Islet precursor cell (in vitro differentiated cells): Measurements from ENCODE around the gene RAB35.
A peak's percentile ranks its signal among the peaks of the same experiment; 100 is the strongest.

Source experiments
- DNase-seq: peaks from one replicate; pipeline ENCODE4 v3.0.0-alpha.2; 2018

The RAB35 gene

GRCh38 chr12:120116441-120116791, at the start of gene RAB35:
TSS of gene RAB35 (minus strand) at chr12:120116753. CDS start at chr12:120116650, 103 bp downstream.
- DNase-seq: no peak

- DNase-seq: no peak
Measured at GRCh38 chr12:120164293-120164692, 47.7 kb upstream of the RAB35 start.

GRCh38 chr12:120162763-120163162, 46.2 kb upstream of the RAB35 start:
- DNase-seq: no peak

- no peak for DNase-seq
Measured at GRCh38 chr12:120161852-120162251, 45.3 kb upstream of the RAB35 start.

GRCh38 chr12:120159509-120160237, 43.1 kb upstream of the RAB35 start:
- peak; percentile 50 for DNase-seq

- peak; percentile 43 for DNase-seq
Measured at GRCh38 chr12:120158351-120158750, 41.8 kb upstream of the RAB35 start.

GRCh38 chr12:120157678-120158077, 41.1 kb upstream of the RAB35 start:
- DNase-seq: peak; percentile 50

- DNase-seq: peak; percentile 47
Measured at GRCh38 chr12:120156315-120157259, 40.0 kb upstream of the RAB35 start.

- DNase-seq: no peak
Measured at GRCh38 chr12:120155072-120155471, 38.5 kb upstream of the RAB35 start.

- no peak for DNase-seq
Measured at GRCh38 chr12:120150919-120151525, 34.5 kb upstream of the RAB35 start.

- DNase-seq: no peak
Measured at GRCh38 chr12:120148011-120148410, 31.5 kb upstream of the RAB35 start.

- no peak for DNase-seq
Measured at GRCh38 chr12:120145164-120145563, 28.6 kb upstream of the RAB35 start.

- no peak for DNase-seq
Measured at GRCh38 chr12:120144215-120144614, 27.7 kb upstream of the RAB35 start.

GRCh38 chr12:120142231-120142877, 25.8 kb upstream of the RAB35 start:
- DNase-seq: no peak

- no peak for DNase-seq
Measured at GRCh38 chr12:120141336-120141735, 24.8 kb upstream of the RAB35 start.

- DNase-seq: no peak
Measured at GRCh38 chr12:120140603-120141002, 24.1 kb upstream of the RAB35 start.

GRCh38 chr12:120139958-120140357, 23.4 kb upstream of the RAB35 start:
- no peak for DNase-seq

- DNase-seq: no peak
Measured at GRCh38 chr12:120138366-120138765, 21.8 kb upstream of the RAB35 start.

- no peak for DNase-seq
Measured at GRCh38 chr12:120137833-120138232, 21.3 kb upstream of the RAB35 start.

GRCh38 chr12:120136093-120136770, 19.7 kb upstream of the RAB35 start:
- DNase-seq: peak; percentile 97

GRCh38 chr12:120134307-120134980, 17.9 kb upstream of the RAB35 start:
- DNase-seq: no peak

GRCh38 chr12:120132863-120133385, 16.4 kb upstream of the RAB35 start:
- DNase-seq: no peak
